Neuronal stem cell (in vitro differentiated cells): ENCODE results near the gene ELMO1.
A peak's percentile ranks its signal among the peaks of the same experiment; 100 is the strongest.

Experiments
- DNase-seq: peaks from one replicate; pipeline ENCODE4 v3.0.0-alpha.2; 2013; ENCODE audit warnings: low spot score
- H2AFZ ChIP-seq: one replicate; pipeline ENCODE4 v1.6.1; 2013; ENCODE audit warnings: mild to moderate bottlenecking, low read length, inconsistent platforms
- H2AK5ac ChIP-seq: 2 replicates; pipeline ENCODE4 v1.6.1; 2013; ENCODE audit warnings: low read depth, mild to moderate bottlenecking, inconsistent platforms, low read length, moderate library complexity, mixed read lengths
- H2BK120ac ChIP-seq: 2 replicates; pipeline ENCODE4 v1.6.1; 2013; ENCODE audit warnings: low read depth, mild to moderate bottlenecking, inconsistent platforms, low read length, moderate library complexity, mixed read lengths
- H2BK12ac ChIP-seq: one replicate; pipeline ENCODE4 v1.6.1; 2013; ENCODE audit warnings: low read length, inconsistent platforms
- H2BK15ac ChIP-seq: 2 replicates; pipeline ENCODE4 v1.6.1; 2013; ENCODE audit warnings: mild to moderate bottlenecking, low read length, inconsistent platforms, mixed read lengths
- H2BK5ac ChIP-seq: one replicate; pipeline ENCODE4 v1.6.1; 2013; ENCODE audit warnings: inconsistent platforms, mild to moderate bottlenecking, low read length, moderate library complexity
- H3K14ac ChIP-seq: one replicate; pipeline ENCODE4 v1.6.1; 2013; ENCODE audit warnings: low read length, inconsistent platforms
- H3K18ac ChIP-seq: 2 replicates; pipeline ENCODE4 v1.6.1; 2013; ENCODE audit warnings: low read length, inconsistent platforms
- H3K23ac ChIP-seq: 2 replicates; pipeline ENCODE4 v1.6.1; 2013; ENCODE audit warnings: low read depth, mild to moderate bottlenecking, mixed read lengths, low read length, inconsistent platforms; ENCODE audit not compliant: poor library complexity
- H3K27ac ChIP-seq: replicated peaks from 3 replicates; pipeline ENCODE4 v1.5.1; 2013; ENCODE audit warnings: low read length, inconsistent platforms
- H3K27me3 ChIP-seq, 3 experiments: 2 replicates each; pipeline ENCODE4 v1.6.1; 2013; ENCODE audit warnings: low read length in 3 of 3, mild to moderate bottlenecking in 2 of 3, inconsistent platforms in 1 of 3, low read depth in 1 of 3, mixed read lengths in 1 of 3, moderate library complexity in 1 of 3; ENCODE audit not compliant: control insufficient read depth in 3 of 3, insufficient read depth in 3 of 3
- H3K36me3 ChIP-seq, 2 donors: replicated peaks in 1 of 2; 2 replicates each; pipeline ENCODE4 v1.6.1; 2013; ENCODE audit warnings: low read length in 2 of 2; ENCODE audit not compliant: control insufficient read depth in 2 of 2, insufficient read depth in 2 of 2
- H3K4ac ChIP-seq: 2 replicates; pipeline ENCODE4 v1.6.1; 2013; ENCODE audit warnings: inconsistent platforms, mild to moderate bottlenecking, low read length, moderate library complexity
- H3K4me1 ChIP-seq, 2 donors: 1 replicate in 1 of 2; 2 replicates in 1 of 2; pipeline ENCODE4 v1.6.1; 2013; ENCODE audit warnings: low read length in 2 of 2, low read depth in 1 of 2; ENCODE audit not compliant: control insufficient read depth in 2 of 2, insufficient read depth in 1 of 2
- H3K4me2 ChIP-seq: one replicate; pipeline ENCODE4 v1.6.1; 2013; ENCODE audit warnings: mild to moderate bottlenecking, low read length, inconsistent platforms; ENCODE audit not compliant: insufficient read depth, poor library complexity, severe bottlenecking
- H3K4me3 ChIP-seq, 2 donors: 2 replicates each; pipeline ENCODE4 v1.5.1; 2013; ENCODE audit warnings: low read length in 2 of 2, mild to moderate bottlenecking in 2 of 2, inconsistent platforms in 1 of 2, moderate library complexity in 1 of 2
- H3K79me1 ChIP-seq: one replicate; pipeline ENCODE4 v1.6.1; 2013; ENCODE audit warnings: low read depth, mild to moderate bottlenecking, inconsistent platforms, low read length, moderate library complexity
- H3K9ac ChIP-seq: one replicate; pipeline ENCODE4 v1.6.1; 2013; ENCODE audit warnings: mild to moderate bottlenecking, low read depth, low read length, inconsistent platforms; ENCODE audit not compliant: poor library complexity
- H3K9me3 ChIP-seq, 2 donors: replicated peaks in 1 of 2; 2 replicates each; pipeline versions ENCODE3 to v1.6.1; 2013; ENCODE audit warnings: low read length in 2 of 2, mild to moderate bottlenecking in 2 of 2, inconsistent platforms in 1 of 2, low read depth in 1 of 2, mixed read lengths in 1 of 2, moderate library complexity in 1 of 2; ENCODE audit not compliant: control insufficient read depth in 2 of 2, insufficient read depth in 1 of 2
- H4K8ac ChIP-seq: one replicate; pipeline ENCODE4 v1.6.1; 2013; ENCODE audit warnings: low read depth, mild to moderate bottlenecking, inconsistent platforms, low read length, moderate library complexity
- H4K91ac ChIP-seq: one replicate; pipeline ENCODE4 v1.6.1; 2013; ENCODE audit warnings: low read length, low read depth, mild to moderate bottlenecking, inconsistent platforms; ENCODE audit not compliant: poor library complexity
- WGBS, 2 donors: extraction: QIAGEN DNeasy Blood & Tissue Kit; methylation state at CpG; one replicate each; pipeline ENCODE4 v1.1.7; 2013; ENCODE audit warnings: missing lambda C conversion rate in 2 of 2, mixed read lengths in 1 of 2; ENCODE audit not compliant: insufficient read length in 2 of 2, insufficient replicate concordance in 1 of 2; ENCODE audit errors: extremely low coverage in 2 of 2; 5-methylcytosine and 5-hydroxymethylcytosine counted together

ELMO1 gene

DNA sequence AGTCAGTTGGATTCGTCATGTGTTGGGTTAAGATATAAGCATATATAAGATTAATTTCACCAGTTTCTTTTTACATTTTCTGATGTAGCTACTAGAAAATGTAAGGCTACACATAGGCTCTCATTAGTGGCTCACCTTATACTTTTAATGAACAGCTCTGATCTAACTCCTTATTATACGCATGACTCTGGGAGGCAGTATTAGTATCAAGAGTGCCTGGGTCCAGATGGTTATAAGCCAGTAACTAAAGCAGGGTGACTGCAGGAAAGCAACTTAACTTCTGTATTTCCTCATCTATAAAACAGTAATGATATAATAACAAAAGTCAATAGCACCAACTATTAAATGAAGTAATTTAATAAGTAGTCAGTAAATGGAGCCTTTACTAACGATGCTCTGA is 1.4 kb upstream of the ELMO1 start:
- Histone ChIP-seq H3K79me1 (no peaks in the 10 kb centered on the region), H3K18ac (no peak overlapping the region), H3K9ac (no peak overlapping the region), H2AFZ (no peak overlapping the region), H3K27ac (no peak overlapping the region), H3K9me3 (peaks cover 0 to 11% of the 10 kb centered on the region in 2 donors), H3K4ac (no peak overlapping the region), H2BK12ac (no peak overlapping the region), H3K36me3 (no peaks in the 10 kb centered on the region), H3K27me3 (peaks cover 0 to 11% (median 3%) of the 10 kb centered on the region in 3 experiments), H2BK120ac (no peak overlapping the region), H3K4me1 (peaks cover 5 to 11% of the 10 kb centered on the region in 2 donors), H4K91ac (no peak overlapping the region), H2BK15ac (no peak overlapping the region), H3K14ac (no peak overlapping the region), H3K4me3 (no peak overlapping the region), H2AK5ac (no peak overlapping the region), H3K23ac (no peak overlapping the region), H4K8ac (no peak overlapping the region), H3K4me2 (no peak overlapping the region), H2BK5ac (no peak overlapping the region)
- DNase-seq, result no peak
- no CpG with 5 or more reads among the region's 3 CpGs for WGBS, 2 donors

DNA sequence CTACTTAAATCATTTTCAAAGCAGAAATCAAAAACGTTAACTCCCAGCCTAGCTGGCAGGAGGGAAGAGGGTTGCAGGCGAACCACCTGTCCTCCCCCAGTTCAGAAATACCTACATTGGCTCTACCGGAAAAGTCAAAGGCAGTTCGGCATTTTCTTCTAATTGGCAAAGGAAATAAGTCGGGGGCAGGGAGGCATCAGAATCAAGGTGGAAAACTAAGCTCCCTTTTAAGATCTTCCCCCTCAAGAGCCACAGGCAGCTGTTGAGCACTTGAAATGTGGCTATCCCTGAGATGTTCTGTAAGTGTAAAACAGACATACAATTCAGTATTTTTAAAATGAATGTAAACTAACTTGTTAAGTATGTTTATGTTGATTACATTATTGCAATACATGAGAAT is 957 bp upstream of the ELMO1 start:
- peak overlapping the region in 1 of 2 donors; percentile 75 for H3K4me3 ChIP-seq
- no peak for DNase-seq

DNA sequence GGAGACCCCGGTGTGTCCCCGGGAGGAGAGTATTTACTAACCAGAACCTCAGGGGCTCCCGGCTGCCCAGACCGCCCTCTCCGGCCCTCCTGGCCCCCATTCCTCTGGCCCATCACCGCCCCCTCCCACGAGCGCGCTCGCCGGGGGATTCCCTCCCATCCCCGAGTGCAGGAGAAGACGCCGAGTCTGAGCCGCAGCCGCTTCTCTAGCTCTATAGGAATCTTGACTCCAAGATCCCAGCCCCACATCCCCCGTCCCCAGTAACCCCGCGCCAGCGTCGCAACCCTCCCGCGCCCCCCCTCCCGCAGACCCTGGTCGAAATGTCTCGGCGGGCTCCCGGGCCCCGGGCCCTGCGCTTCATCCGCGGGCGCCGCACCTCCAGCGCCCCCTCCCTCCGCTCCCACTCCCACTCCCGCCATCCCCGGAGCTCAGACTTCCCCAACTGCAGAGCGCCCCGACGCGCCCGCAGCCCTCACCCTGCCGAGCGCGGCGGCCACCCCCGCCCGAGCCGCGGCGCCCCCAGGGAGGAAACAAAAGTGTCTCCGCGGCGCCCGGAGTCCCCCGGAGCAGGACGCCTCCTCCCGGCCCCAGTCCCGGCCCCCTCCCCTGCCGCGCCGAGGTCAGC is 541 bp downstream of the ELMO1 start:
- no peak overlapping the region for H4K91ac ChIP-seq
- peak overlapping the region; percentile 91 for H2AFZ ChIP-seq
- peak overlapping the region; percentile 94 for H3K4me2 ChIP-seq
- peaks cover 0 to 11% (median 3%) of the 10 kb centered on the region in 3 experiments for H3K27me3 ChIP-seq
- no peak overlapping the region for H2BK12ac ChIP-seq
- no peak overlapping the region for H3K23ac ChIP-seq
- peak overlapping the region; percentile 97 for H2BK15ac ChIP-seq
- peak overlapping the region; percentile 99 for H3K18ac ChIP-seq
- H3K9me3 ChIP-seq, result no peaks in the 10 kb centered on the region
- peak overlapping the region; percentile 69 for H2BK120ac ChIP-seq
- no peaks in the 10 kb centered on the region for H3K36me3 ChIP-seq
- no peak overlapping the region for H4K8ac ChIP-seq
- H3K4me1 ChIP-seq, result peaks cover 5 to 11% of the 10 kb centered on the region in 2 donors
- no CpG with 5 or more reads among the region's 63 CpGs for WGBS, 2 donors
- H3K9ac ChIP-seq, result peak overlapping the region; percentile 93
- H3K4ac ChIP-seq, result no peak overlapping the region
- H3K4me3 ChIP-seq, result peak overlapping the region; percentile 75 to 92
- H3K14ac ChIP-seq, result peak overlapping the region; percentile 95
- H2BK5ac ChIP-seq, result peak overlapping the region; percentile 89
- peak overlapping the region; percentile 60 for H2AK5ac ChIP-seq
- no peak for DNase-seq
- H3K79me1 ChIP-seq, result no peaks in the 10 kb centered on the region
- peak overlapping the region; percentile 88 for H3K27ac ChIP-seq

More for the DNA sequence above, 957 bp upstream of the ELMO1 start:
- no peak overlapping the region for H2BK120ac ChIP-seq
- H3K9ac ChIP-seq, result no peak overlapping the region
- no peak overlapping the region for H3K27ac ChIP-seq
- no peak overlapping the region for H2BK15ac ChIP-seq
- no peaks in the 10 kb centered on the region for H3K36me3 ChIP-seq
- no peak overlapping the region for H2BK5ac ChIP-seq
- no peak overlapping the region for H3K18ac ChIP-seq
- H3K9me3 ChIP-seq, result peaks cover 0 to 11% of the 10 kb centered on the region in 2 donors
- H3K4me2 ChIP-seq, result no peak overlapping the region
- H2AK5ac ChIP-seq, result no peak overlapping the region
- peak overlapping the region; percentile 91 for H2AFZ ChIP-seq
- no peak overlapping the region for H3K14ac ChIP-seq
- peaks cover 5 to 11% of the 10 kb centered on the region in 2 donors for H3K4me1 ChIP-seq
- no peak overlapping the region for H2BK12ac ChIP-seq
- H3K23ac ChIP-seq, result no peak overlapping the region
- WGBS, 2 donors, result no CpG with 5 or more reads among the region's 5 CpGs
- peaks cover 0 to 11% (median 3%) of the 10 kb centered on the region in 3 experiments for H3K27me3 ChIP-seq
- H4K91ac ChIP-seq, result no peak overlapping the region
- no peak overlapping the region for H3K4ac ChIP-seq
- H4K8ac ChIP-seq, result no peak overlapping the region
- H3K79me1 ChIP-seq, result no peaks in the 10 kb centered on the region

DNA sequence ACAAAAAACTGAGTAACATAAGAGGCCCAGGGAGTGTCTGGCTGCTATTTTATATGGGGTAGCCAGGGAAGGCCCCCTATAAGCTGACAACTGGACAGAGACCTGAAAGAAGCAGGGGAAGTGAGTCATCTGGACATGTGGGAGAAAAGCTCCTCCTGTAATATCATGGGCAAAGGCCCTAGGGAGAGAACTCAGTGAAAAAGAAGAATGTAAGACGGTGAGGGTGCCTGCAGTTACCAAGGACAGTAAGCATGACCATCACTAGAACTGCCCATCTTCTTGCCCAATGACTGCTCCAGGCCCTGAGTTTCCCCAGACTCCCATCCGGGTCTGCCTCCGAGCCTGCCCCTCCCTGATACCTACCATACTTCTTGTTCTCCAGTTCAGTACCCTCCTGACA is 2.3 kb downstream of the ELMO1 start:
- Histone ChIP-seq H3K18ac (no peak overlapping the region), H2BK5ac (no peak overlapping the region), H3K79me1 (no peaks in the 10 kb centered on the region), H2AFZ (no peak overlapping the region), H3K9me3 (no peaks in the 10 kb centered on the region), H3K23ac (no peak overlapping the region), H2BK120ac (no peak overlapping the region), H3K4me1 (peaks cover 5 to 13% of the 10 kb centered on the region in 2 donors), H3K14ac (no peak overlapping the region), H3K27ac (no peak overlapping the region), H2BK15ac (no peak overlapping the region), H3K27me3 (peaks cover 0 to 11% (median 3%) of the 10 kb centered on the region in 3 experiments), H2AK5ac (no peak overlapping the region), H3K36me3 (no peaks in the 10 kb centered on the region), H4K8ac (no peak overlapping the region), H2BK12ac (no peak overlapping the region), H3K4me3 (peak overlapping the region in 1 of 2 donors; percentile 6), H3K4ac (no peak overlapping the region), H3K4me2 (no peak overlapping the region), H4K91ac (no peak overlapping the region), H3K9ac (no peak overlapping the region)
- no CpG with 5 or more reads among the region's 3 CpGs for WGBS, 2 donors
- DNase-seq, result no peak
